Activated CD4-positive, alpha-beta T cell treated with anti-CD3 and anti-CD28 coated beads, Interleukin-2, amount 50 U/mL, for 1 hour (primary cell): Measurements from ENCODE around the gene TRIO.
A peak's percentile ranks its signal among the peaks of the same experiment; 100 is the strongest.
"Not testable (repeated sequence)": the region's sequence is repeated elsewhere in the genome, so short reads cannot be mapped to it uniquely, and the experiment has no call there.

Experiments
- DNase-seq: peaks from one replicate; pipeline ENCODE4 v3.0.0-alpha.2; 2020

Gene TRIO

DNA sequence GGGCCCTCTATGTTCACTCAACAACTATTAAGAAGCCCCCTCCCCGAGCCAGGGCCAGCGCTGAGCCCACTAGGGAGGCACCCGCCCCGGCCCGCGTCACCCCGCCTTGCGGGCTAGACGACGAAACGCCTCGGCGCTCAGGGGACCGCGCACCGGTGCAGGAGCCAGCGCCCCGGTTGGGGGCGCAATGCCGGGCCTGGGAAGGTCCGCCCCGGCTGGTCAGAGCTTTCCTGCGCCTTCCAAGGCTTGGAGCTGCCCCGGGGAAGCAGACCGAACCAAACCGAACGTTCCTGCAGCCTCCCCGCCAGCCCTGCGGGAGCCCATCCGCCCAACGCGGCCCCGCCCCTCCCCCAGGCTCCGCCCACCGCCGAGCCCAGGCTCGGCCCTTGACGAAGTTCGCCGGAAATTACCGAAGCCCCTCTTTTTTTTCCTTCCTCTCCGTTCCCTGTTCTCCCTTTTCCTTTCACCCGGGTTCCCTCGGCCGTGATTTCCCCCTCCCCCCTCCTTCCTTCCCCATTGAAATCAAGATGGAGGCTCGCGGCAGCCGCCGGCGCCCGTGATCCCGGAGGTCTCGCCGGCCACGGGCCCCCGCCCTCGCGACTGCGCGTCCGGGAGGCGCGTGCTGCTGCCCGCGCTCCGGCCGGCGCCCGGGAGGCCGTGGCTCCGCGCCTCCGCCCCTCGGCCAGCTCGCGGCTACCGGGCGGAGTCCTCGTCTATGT is at the start of gene TRIO:
TSS of gene TRIO (plus strand) at position 516 of the 719 bp plus-strand sequence. CDS start 384 bp downstream, outside the sequence.
- DNase-seq: peak; percentile 63

GRCh38 chr5:14097380-14097779 is 45.8 kb upstream of the TRIO start:
- not testable (repeated sequence) for DNase-seq

GRCh38 chr5:14097998-14098471 is 45.1 kb upstream of the TRIO start:
- no peak for DNase-seq

DNA sequence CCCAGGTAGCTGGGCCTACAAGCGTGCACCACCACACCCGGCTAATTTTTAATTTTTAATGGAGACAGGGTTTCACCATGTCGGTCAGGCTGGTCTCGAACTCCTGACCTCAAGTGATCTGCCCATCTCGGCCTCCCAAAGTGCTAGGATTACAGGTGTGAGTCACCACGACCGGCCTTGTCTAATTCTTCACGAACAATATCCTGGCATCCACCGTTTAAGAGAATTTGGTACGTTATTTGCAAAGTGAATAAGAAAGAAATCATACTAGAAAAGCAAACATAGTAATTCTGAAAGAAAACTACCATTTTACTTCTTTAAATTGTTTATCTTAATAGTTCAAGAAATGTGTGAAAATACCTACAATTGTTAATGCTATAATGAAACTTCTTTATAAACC is 42.9 kb upstream of the TRIO start:
- DNase-seq: no peak

GRCh38 chr5:14101922-14102321 is 41.2 kb upstream of the TRIO start:
- no peak for DNase-seq

DNA sequence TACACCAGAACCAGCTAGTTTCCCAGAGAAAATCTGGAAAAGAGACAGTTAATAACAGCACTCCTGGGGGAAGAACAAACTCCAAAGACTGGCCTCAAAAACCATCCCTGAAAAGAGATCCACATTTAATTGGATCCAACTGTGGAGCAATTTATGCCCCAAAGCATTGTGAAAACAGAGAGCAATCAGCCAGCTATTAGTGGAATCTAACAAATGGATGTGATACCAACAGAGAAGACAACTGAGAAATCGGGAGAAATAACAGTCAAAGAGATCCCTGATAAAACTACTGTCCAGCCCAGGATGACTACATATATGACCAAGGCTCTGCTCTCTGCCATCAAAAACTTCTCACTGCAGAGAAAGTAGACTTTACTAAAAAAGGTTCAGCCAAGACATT is 40.5 kb upstream of the TRIO start:
- no peak for DNase-seq

DNA sequence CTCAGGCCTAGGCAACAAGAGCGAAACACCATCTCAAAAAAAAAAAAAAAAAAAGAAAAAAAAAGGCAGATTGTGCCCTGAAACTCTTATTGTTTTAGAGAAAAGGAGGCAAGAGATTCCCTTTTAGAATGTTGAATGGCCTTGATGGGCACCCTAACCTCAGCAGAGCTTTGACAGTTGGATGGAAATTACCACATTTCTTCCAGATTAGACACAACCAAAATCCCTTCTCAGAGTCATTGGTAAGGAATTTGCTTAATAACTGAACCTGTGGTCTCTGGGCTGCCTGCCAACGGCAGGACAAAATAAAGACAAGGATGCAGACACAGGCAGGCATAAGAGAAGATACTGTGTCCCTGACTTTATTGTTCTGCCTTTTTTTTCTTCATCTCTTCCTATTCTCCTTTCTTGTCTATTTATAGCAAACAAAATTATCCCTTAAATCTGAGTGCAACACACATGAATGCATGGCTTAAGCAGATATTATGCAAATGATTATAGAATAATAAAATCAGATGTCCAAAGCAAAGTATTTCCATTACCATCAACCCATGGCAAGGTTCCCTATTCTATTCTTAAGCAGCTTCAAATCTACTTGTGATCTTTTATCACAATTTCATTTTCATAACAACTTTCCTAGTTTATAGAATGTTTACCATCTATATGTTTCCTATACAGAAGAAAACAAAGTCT is 37.3 kb upstream of the TRIO start:
- no peak for DNase-seq

DNA sequence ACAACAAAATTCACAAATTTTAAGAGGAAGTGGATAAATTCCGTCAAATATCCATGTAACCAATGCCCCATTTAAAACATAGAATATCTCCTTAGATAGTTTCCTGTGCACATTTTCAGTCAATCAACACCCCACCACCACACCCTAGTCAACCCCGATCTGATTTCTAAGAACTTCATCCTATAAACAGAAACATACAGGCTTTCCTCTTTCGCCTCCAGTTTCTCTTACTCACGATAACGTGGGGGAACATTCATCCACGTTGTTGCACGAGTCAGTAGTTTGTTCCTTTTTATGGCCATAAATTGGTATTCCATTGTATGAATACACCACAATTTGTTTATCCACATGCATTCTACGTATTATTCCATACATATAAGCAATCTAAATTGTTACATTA is 35.6 kb upstream of the TRIO start:
- DNase-seq: no peak

DNA sequence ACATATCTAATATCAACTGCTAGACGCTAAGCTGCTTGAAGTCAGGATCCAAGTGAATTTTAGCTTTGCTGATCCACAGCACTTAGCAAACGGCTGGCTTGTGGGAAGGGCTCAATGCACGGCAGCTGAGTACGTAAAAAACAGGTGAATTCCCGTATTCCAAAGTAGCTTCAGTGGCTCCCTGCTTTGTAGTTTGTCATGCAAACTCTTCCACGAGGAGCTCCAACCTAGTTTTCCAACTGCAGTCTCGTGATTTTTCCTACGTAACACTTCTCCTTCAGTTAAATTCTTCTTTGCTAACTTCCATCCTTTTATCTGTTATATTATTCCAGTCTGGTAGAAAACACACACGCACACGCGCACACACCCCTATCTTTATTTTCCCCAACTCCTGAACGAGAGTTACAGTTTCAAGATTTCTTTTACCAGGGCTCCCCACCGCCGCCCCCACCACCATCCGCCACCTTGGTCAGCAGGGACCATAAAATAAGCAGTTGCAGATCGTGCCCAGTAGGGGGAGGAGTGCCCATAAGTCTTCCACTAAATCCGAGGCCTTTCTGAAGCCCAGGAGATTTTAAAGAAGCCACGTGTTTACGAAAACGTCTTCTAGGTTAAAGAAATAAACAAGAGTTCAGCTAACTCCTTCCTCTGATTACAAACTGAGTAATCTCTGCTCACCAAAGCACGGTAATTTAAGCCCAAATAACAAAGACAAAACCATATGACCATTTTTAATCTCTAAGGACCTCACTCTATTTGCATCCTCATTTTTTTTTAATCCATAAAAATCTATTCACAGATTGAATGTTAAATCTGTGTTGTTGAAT is 34.8 kb upstream of the TRIO start:
- DNase-seq: no peak

GRCh38 chr5:14109041-14109747 is 33.9 kb upstream of the TRIO start:
- DNase-seq: no peak

DNA sequence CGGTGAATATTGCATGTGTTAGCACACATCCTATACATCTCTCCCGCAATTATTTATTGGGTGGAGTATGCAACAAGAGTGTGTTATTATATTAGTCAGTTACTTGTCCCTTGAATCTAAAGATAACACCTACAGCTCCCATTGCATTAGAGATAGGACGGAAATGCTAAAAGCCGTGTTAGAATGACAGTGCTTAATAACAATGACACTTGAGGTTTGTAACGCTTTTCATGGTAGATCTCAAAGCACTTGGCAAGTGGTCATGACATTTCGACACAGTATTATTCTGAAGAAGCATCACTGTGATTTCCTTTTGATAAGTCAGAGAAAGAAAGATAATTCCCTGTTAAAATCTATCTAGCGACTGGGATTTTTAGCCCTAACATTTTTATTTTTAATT is 33.4 kb upstream of the TRIO start:
- no peak for DNase-seq

- DNase-seq: no peak
Measured at GRCh38 chr5:14110196-14110595, 32.9 kb upstream of the TRIO start.

DNA sequence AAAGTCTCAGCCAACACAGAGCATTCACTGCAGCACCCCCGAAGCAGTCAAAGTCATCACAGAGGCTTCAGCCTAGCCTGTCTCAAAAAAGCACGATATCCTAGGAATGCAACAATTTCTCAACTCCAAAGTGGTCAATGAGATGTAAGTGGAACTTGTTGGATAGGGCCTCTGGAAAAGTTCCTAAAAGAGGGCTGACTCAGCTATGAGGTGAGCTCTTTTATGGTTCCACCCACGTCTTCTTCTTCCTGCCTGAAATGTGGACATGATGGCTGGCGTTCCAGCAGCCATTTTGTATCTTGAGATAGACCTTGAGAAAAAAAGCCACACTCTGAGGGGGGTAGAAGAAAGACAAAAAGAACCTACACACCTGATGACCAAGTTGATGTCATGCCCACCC is 32.5 kb upstream of the TRIO start:
- no peak for DNase-seq

DNA sequence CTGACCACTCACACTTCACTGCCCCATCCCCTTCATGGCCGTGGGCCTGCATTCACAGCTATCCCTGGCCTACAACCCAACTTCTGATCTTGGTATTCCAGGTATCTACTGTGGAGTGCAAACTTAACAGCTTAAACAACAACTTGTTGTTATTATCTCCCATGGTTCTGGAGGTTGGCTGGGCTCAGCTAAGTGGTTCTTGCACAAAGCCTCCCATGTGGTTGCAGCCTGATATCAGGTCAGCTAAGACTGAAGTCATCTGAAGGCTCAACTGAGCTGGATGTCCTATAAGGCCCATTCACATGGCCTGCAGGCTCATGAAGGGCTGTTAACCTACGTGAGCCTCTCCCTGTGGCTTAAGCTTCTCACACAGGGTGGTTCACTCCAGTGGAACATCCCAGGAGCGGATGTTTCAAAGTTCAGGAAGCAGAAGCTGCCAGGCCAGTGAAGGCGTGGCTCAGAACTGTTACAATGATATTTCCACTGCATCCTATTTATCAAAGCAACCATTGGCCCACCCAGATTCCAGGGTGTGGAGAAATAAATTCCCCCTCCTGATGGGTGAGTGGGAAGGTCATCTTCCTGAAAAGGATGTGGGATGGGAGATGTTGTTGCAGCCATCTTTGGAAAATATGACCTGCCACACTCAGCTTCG is 30.0 kb upstream of the TRIO start:
- no peak for DNase-seq

DNA sequence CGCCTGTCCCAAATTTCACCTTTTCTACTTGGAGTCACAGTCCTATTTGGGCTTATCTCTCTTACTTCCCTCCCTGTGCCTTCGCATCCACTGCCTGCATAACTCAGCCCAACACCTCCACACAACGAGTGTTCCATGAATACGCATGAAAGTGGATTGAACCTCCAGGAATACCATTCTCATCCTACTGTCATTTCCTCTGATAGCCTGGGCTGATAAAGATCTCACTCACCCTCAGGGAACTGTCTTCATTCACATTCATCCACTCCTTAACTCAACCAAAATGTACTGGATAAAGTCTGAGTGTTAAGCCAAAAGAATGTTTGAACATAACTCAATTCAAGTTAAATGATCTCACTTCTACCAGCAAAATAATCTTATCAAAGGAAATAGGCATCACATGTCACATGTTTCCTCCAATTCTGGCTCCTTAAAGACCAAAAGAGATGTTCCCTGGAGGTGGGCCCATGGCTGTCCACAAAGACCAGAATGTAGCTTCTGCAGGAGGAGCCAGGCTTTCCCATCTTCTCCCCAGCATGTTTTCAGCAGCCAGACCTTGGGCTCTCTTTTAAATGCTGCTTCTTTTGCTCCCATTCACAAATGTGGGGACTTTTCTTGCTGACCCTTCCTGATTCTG is 28.4 kb upstream of the TRIO start:
- no peak for DNase-seq

DNA sequence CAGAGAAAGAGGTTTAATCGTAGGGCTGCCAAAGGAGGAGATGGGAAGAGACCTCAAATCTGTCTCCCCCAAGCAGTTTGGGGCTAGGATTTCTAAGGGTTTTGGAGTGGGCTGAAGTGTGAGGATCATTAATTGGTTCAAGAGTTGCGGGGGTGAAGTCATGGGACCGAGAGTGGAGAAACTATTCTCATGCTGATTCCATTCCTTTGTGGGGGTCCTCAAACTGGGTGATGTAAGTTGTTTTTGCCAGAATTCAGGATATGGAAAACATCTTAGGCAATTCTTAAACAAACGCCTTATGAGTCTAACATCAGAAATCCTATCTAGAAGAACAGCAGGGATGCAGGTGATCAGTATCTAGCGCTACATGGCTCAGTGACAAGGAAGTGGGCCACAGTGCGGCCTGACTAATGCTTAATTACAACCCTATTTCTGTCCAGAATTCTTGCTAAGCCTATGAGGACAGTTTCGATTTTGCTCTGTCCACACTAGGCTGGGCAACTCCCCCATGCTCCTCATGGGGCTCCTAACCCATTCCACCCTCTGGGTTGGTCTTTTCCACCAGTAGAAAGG is 27.7 kb upstream of the TRIO start:
- no peak for DNase-seq

GRCh38 chr5:14118551-14119320 is 24.4 kb upstream of the TRIO start:
- no peak for DNase-seq

DNA sequence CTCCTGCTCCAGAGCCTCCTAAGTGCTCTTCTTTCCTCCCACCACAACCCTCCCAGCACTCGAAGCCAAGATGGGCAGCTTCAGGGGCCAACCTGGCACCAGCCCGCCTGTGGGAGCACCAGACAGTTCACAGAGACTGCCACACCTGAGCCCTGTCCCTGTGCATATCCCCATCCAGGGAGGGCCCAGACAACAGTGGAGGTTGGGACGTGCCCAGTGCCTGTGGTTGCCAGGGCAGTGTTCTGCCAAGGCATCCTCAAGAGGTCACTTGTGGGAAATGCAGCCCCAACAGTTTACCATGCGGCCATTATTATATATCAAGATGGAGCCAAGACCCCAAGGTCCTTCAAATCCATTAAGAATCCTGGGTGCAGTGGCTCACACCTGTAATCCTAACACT is 23.0 kb upstream of the TRIO start:
- DNase-seq: no peak

DNA sequence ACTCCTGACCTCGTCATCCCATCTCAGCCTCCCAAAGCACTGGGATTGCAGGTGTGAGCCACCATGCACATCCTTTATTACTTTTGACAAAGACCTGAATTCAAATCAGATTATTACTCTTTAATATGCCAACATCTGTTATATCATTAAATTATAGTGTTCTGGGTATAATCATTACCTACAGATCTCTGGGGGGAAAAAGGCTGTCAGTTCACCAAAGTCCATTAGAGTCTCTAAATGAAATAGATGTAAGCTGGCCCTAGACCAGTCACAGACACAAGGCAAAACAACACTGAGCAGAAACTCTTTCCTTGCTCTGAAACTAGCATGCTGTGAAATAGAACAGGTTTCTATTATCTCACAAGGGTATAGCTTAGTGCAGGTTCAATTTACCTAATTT is 21.6 kb upstream of the TRIO start:
- DNase-seq: no peak

DNA sequence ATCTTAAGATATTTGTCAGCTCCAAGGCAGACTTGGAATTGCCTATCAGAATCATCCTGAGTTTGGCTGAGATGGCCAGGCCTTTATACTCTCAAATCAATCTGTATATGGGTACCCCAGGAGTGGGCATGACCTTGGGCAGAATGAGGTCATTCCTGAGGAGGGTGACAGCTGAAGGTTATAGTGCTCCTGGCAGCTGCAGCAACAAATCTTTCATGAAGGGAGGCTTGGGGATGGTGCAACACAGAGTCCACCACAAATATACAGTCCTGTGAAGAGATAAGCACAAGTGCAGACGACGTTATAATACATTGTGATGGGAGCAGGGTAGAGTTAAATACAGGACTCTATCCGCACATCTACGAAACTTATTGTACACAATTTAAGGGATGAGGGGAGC is 21.1 kb upstream of the TRIO start:
- no peak for DNase-seq

DNA sequence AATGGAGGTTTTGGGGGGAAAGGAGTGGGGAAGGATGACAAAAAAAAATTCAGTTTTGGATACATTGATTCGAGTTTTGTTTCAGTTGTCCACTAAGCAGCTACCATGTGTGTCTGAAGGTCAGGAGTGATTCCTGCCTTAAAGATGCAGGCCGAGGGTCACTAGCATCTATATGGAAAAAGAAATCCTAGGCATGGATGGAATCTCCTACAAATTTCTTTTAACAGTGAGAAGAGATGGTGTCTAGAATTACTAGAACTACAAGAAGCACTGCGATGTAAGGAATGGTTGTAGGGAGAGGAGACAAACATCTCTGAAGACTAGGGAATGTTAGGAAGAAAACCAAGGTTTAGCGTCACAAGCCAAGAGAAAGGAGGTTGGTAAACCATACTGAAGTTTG is 19.6 kb upstream of the TRIO start:
- DNase-seq: no peak
